ENCODE measurements around the gene FCN1.

DNA sequence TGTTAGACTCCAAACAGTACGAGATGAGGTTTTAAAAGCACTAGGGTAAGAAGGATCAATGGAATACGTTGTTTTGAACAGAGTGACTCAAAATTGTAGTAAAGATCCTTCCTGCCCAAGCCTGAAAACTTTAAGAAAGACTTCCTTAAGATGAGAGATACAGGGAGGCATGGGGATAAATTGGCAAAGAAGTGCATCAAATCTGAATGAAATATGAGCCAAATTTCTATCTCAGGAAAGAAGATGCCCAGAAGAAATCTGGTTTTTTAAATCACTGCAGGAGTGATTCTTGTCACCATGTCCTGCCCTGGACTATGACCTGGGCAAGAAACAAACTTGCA lies 22.2 kb downstream of the FCN1 start:
- no peak for TF ChIP-seq POLR2A (IDR thresholded peaks at IDR 0.05)
- TF ChIP-seq, protein P1, sequence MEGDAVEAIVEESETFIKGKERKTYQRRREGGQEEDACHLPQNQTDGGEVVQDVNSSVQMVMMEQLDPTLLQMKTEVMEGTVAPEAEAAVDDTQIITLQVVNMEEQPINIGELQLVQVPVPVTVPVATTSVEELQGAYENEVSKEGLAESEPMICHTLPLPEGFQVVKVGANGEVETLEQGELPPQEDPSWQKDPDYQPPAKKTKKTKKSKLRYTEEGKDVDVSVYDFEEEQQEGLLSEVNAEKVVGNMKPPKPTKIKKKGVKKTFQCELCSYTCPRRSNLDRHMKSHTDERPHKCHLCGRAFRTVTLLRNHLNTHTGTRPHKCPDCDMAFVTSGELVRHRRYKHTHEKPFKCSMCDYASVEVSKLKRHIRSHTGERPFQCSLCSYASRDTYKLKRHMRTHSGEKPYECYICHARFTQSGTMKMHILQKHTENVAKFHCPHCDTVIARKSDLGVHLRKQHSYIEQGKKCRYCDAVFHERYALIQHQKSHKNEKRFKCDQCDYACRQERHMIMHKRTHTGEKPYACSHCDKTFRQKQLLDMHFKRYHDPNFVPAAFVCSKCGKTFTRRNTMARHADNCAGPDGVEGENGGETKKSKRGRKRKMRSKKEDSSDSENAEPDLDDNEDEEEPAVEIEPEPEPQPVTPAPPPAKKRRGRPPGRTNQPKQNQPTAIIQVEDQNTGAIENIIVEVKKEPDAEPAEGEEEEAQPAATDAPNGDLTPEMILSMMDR (IDR thresholded peaks at IDR 0.05 in 8 of 11, conservative IDR thresholded peaks at IDR 0.05 in 3 of 11) = no peak
- TF ChIP-seq POLR2AphosphoS5 (IDR thresholded peaks at IDR 0.05) = no peak

Measured in spleen (tissue), 7 donors.